Ovary (tissue), 9 donors: Measurements from ENCODE around the gene CTNNAL1. TPM values are rescaled to one million over a fixed set of nuclear protein-coding genes. Genes with fewer than 3 reads are reported as not detected.

Experiments
- DNase-seq, 5 donors: peaks; one replicate each; pipeline ENCODE4 v3.0.0-alpha.2; 2019 to 2020
- H3K27ac ChIP-seq, 2 donors: fragments of 200-600 bp; one replicate each; pipeline versions ENCODE4 v1.5.1 to v1.8.0; 2019 to 2022
- H3K27me3 ChIP-seq: fragments of 200-600 bp; one replicate; pipeline ENCODE4 v1.8.0; 2022
- H3K36me3 ChIP-seq: fragments of 200-600 bp; sonication (generic); one replicate; pipeline ENCODE4 v1.5.1; 2019
- H3K4me1 ChIP-seq: one replicate; pipeline ENCODE4 v1.8.1; 2013; ENCODE audit warnings: mild to moderate bottlenecking, moderate library complexity; ENCODE audit not compliant: insufficient read depth
- H3K4me3 ChIP-seq: fragments of 200-600 bp; sonication (generic); one replicate; pipeline ENCODE4 v1.5.1; 2017
- H3K9me3 ChIP-seq, 2 donors: fragments of 200-600 bp in 1 of 2; sonication (generic) in 1 of 2; one replicate each; pipeline versions ENCODE4 v1.5.1 to v1.8.1; 2013 to 2019; ENCODE audit warnings: mild to moderate bottlenecking in 1 of 2, moderate library complexity in 1 of 2
- CTCF ChIP-seq, 3 donors: fragments of 450-650 bp in 2 of 3; fragments of 200-600 bp in 1 of 3; IDR thresholded peaks; one replicate each; pipeline versions ENCODE4 v1.5.1 to v1.8.0; 2016 to 2022; ENCODE audit warnings: antibody characterized with exemption in 3 of 3, mild to moderate bottlenecking in 1 of 3
- EP300 ChIP-seq: sonication (generic); formaldehyde crosslinking; IDR thresholded peaks from one replicate; pipeline ENCODE4 v1.6.1; 2017; ENCODE audit warnings: antibody characterized with exemption
- POLR2A ChIP-seq: fragments of 450-650 bp; IDR thresholded peaks from one replicate; pipeline ENCODE4 v1.6.1; 2017; ENCODE audit warnings: antibody characterized with exemption, mild to moderate bottlenecking, moderate library complexity
- WGBS, 3 donors: extraction: QIAGEN DNeasy Blood & Tissue Kit in 1 of 3; methylation state at CpG; one replicate each; pipeline versions ENCODE4 v1.1.5 to v1.1.7; 2013 to 2017; 5-methylcytosine and 5-hydroxymethylcytosine counted together
- intact Hi-C, 4 donors: fragments of 100-400 bp; cut with DNase I; formaldehyde crosslinking; loops; one replicate each; pipeline versions ENCODE4 v1.11.0 to v1.15.1; 2022 to 2023
- polyA plus RNA-seq, 2 donors: library from polyadenylated mRNA; stranded (reverse); fragments of 200-250 nt in 1 of 2; fragments of 350-450 nt in 1 of 2; fragmentation: Illumina TruSeq in 1 of 2; extraction: RNeasy Lipid Tissue Mini Kit (QIAGEN cat#74804) in 1 of 2; gene quantifications; one replicate each; pipeline ENCODE4 v1.2.3, GENCODE V29; 2013 to 2014
- total RNA-seq, 7 donors: library from RNA; depleted of rRNA in 2 of 7; stranded (reverse); fragments of >200 nt in 2 of 7; fragmentation: NEBNext Ultra II Directional in 3 of 7; extraction: Animal tissue kit (Norgen Biotek cat#: 25700) in 3 of 7; gene quantifications; one replicate each; pipeline versions ENCODE4 v1.1.0 to v1.2.4, GENCODE V29; 2016 to 2023
- donor health status: DM: no; HTN: no; CAD: no; lungs with moderate emphysema.
- donor health status: DM: no; HTN: no; CAD: no.
- donor health status: Bipolar disorder and iron deficiency.
- donor health status: DM: yes; HTN: yes; CAD: no.
- donor health status: DM: no; HTN: no; CAD: no.
- donor health status: DM: yes; HTN: yes; CAD: no.

The CTNNAL1 gene
- total and polyA plus RNA-seq, 9 donors, result 82.4 to 238 (median 137) TPM

GRCh38 chr9:109030426-109030825 lies 17.1 kb upstream of the CTNNAL1 start:
- Histone ChIP-seq H3K27me3 (no peaks in the 10 kb centered on the region), H3K27ac (no peak overlapping the region), H3K36me3 (no peaks in the 10 kb centered on the region), H3K4me3 (no peak overlapping the region), H3K9me3 (no peaks in the 10 kb centered on the region), H3K4me1 (peaks cover 17% of the 10 kb centered on the region)
- 90 to 94% (median 93%) methylated on average over 4 of the region's 4 CpGs for WGBS, 3 donors
- no peak for DNase-seq
- intact Hi-C loops, result loop anchor here in 1 of 4 donors (10.0 kb wide), 1 partner anchor 64 kb away; no protein-coding TSS in a partner anchor
- TF ChIP-seq CTCF (IDR thresholded peaks at IDR 0.05) (no peak), POLR2A (no peak), EP300 (no peak)

GRCh38 chr9:109028457-109028856 lies 15.2 kb upstream of the CTNNAL1 start:
- H3K36me3 ChIP-seq, result no peaks in the 10 kb centered on the region
- peaks cover 17% of the 10 kb centered on the region for H3K4me1 ChIP-seq
- no peaks in the 10 kb centered on the region for H3K9me3 ChIP-seq
- DNase-seq, result no peak
- H3K4me3 ChIP-seq, result no peak overlapping the region
- 89 to 94% (median 91%) methylated on average over 4 of the region's 4 CpGs for WGBS, 3 donors
- intact Hi-C loops, result loop anchor here in 1 of 4 donors (2.0 kb wide), 1 partner anchor 14 kb away; no protein-coding TSS in a partner anchor
- H3K27ac ChIP-seq, result peak overlapping the region in 1 of 2 donors; percentile 63
- H3K27me3 ChIP-seq, result no peaks in the 10 kb centered on the region
- TF ChIP-seq POLR2A (no peak), EP300 (no peak), CTCF (IDR thresholded peaks at IDR 0.05) (no peak)

- no peaks in the 10 kb centered on the region for H3K27me3 ChIP-seq
- DNase-seq, result peak; percentile 39 to 80 (median 67)
- intact Hi-C loops, result no loop called here
- H3K4me1 ChIP-seq, result peaks cover 19% of the 10 kb centered on the region
- 1 to 9% (median 2%) methylated on average over 2 of the region's 2 CpGs for WGBS, 3 donors
- TF ChIP-seq CTCF (IDR thresholded peaks at IDR 0.05), result no peak
- TF ChIP-seq POLR2A, result no peak
- no peak for TF ChIP-seq EP300
- no peak overlapping the region for H3K4me3 ChIP-seq
- no peaks in the 10 kb centered on the region for H3K36me3 ChIP-seq
- H3K9me3 ChIP-seq, result no peaks in the 10 kb centered on the region
- H3K27ac ChIP-seq, result peak overlapping the region in 1 of 2 donors; percentile 63
Observed at GRCh38 chr9:109027176-109027575, 13.9 kb upstream of the CTNNAL1 start.

GRCh38 chr9:109026306-109026705 lies 13.0 kb upstream of the CTNNAL1 start:
- H3K9me3 ChIP-seq, result no peaks in the 10 kb centered on the region
- no peaks in the 10 kb centered on the region for H3K36me3 ChIP-seq
- no peaks in the 10 kb centered on the region for H3K27me3 ChIP-seq
- no peak for TF ChIP-seq EP300
- TF ChIP-seq POLR2A, result no peak
- no peak for TF ChIP-seq CTCF (IDR thresholded peaks at IDR 0.05)
- H3K4me1 ChIP-seq, result peaks cover 19% of the 10 kb centered on the region
- DNase-seq, result no peak
- peak overlapping the region in 1 of 2 donors; percentile 63 for H3K27ac ChIP-seq
- no peak overlapping the region for H3K4me3 ChIP-seq
- 85 to 90% (median 87%) methylated on average over 7 of the region's 7 CpGs for WGBS, 3 donors
- intact Hi-C loops, result no loop called here

- H3K36me3 ChIP-seq, result no peaks in the 10 kb centered on the region
- TF ChIP-seq EP300, result no peak
- DNase-seq, result no peak
- intact Hi-C loops, result no loop called here
- peak overlapping the region in 1 of 2 donors; percentile 9 for H3K27ac ChIP-seq
- H3K4me3 ChIP-seq, result no peak overlapping the region
- peaks cover 21% of the 10 kb centered on the region for H3K4me1 ChIP-seq
- H3K9me3 ChIP-seq, result no peaks in the 10 kb centered on the region
- H3K27me3 ChIP-seq, result no peaks in the 10 kb centered on the region
Observed at GRCh38 chr9:109022873-109023272, 9.6 kb upstream of the CTNNAL1 start.
